Measurements from ENCODE around the gene AUTS2. TPM values are rescaled to one million over a fixed set of nuclear protein-coding genes. Genes with fewer than 3 reads are reported as not detected.

Gene AUTS2
- total RNA-seq, 1 donor from 2014 or later: 26.1 TPM

GRCh38 chr7:70208236-70209063 lies 610.2 kb downstream of the AUTS2 start:
- ATAC-seq (no peak), DNase-seq (ENCODE audit: low spot score) (no peak)

- no peak for DNase-seq (ENCODE audit: low spot score)
Observed at GRCh38 chr7:70210200-70210935, 612.1 kb downstream of the AUTS2 start.

DNA sequence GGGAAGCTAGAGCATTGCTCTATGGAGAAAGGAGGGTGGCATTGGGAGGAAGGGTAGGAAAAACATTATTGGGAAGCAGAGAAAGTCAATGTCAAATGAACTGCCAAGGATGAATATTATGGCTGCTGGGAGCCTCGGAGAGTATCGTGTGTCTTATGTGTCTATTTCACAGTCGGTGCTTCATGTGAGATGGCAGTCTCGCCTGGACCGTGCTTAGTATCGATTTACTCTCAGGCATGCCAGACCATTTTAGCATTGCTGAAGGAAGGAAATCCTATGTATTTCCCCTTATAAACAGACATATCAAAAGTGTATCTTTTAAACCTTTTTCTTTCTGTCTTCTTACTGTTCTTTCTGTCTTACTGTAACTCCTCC lies 612.6 kb downstream of the AUTS2 start:
- ATAC-seq (no peak), DNase-seq (ENCODE audit: low spot score) (no peak)

More at GRCh38 chr7:70210200-70210935, 612.1 kb downstream of the AUTS2 start:
- ATAC-seq: no peak

GRCh38 chr7:70212281-70212680 lies 614.0 kb downstream of the AUTS2 start:
- no peak for ATAC-seq
- DNase-seq (ENCODE audit: low spot score): no peak

- DNase-seq (ENCODE audit: low spot score): no peak
- ATAC-seq: no peak
Observed at GRCh38 chr7:70214071-70214470, 615.8 kb downstream of the AUTS2 start.

DNA sequence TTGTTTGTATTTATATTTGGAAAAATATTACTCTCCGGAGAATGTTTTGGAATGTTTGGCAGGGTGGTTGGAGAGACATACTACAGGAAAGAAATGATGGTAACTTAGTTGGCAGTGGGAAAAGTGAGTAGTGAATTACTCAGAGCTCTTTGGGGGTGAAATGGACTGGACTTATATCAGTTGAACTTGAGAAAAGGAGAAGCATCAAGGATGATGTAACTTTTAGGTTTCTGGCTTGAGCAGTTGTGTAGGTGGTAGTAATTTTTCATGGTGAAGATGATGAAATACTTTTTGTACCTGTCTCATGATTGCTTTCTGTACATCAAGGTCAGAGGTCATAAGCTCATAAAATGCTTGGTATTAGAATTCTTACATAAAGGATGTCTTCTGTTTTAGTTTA lies 617.2 kb downstream of the AUTS2 start:
- ATAC-seq (no peak), DNase-seq (ENCODE audit: low spot score) (no peak)

DNA sequence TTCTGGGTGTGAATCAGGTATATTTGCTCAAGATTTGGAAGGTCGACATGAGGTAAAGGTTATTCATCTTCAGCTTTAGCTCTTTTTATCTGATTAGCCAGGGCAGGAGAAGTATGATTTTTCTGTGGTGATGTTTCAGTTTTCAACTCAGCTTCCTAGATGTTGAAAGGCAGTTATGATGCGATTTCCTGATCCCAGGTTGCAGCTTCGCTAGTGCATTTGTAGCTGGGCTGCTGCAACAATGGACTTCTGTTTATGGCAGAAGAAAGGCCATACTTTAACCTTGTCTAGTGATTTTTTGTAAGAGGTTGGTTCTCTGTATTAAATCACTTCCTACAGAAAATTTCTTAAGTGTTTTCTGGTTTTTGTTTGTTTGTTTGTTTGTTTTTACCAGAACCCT lies 619.3 kb downstream of the AUTS2 start:
- DNase-seq (ENCODE audit: low spot score): no peak
- no peak for ATAC-seq

DNA sequence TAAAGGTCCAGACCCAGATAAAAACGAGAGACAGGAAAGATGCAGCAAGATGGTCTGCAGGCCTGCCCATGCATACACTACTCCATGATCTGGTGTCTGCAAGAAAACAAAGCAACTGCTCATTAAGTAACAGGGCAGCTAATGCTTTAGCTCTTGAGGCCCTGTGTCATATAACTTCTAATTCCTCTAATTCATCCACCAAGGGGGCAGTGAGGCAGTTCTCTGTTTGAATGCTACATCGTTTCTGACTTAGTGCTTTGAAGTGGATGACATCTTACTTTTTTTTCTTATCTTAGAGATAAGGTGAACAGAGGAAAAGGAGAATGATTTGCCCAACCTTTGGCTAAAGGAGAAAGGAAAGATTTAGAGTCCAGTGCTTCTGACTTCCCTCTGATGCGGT lies 619.7 kb downstream of the AUTS2 start:
- ATAC-seq (no peak), DNase-seq (ENCODE audit: low spot score) (no peak)

DNA sequence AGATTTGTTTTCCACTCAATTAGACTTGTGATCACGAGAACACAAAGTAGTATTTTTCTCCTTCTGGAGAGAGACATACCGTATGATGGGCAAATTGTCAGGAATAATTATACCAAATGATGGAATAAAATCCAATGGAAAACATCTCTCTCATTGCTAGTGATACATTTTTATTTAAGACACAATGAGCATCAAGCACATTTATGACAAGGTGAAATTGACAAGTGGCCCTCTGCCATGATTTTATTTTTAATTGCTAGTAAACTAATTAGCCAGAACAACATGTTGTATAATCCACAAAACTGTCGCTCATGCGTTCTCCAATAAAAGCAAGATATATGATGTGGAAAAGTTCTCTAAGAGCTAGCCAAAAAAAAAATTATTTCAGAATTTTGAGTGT lies 620.8 kb downstream of the AUTS2 start:
- DNase-seq (ENCODE audit: low spot score): no peak
- ATAC-seq: no peak

GRCh38 chr7:70229242-70229641 lies 631.0 kb downstream of the AUTS2 start:
- ATAC-seq (no peak), DNase-seq (ENCODE audit: low spot score) (no peak)

DNA sequence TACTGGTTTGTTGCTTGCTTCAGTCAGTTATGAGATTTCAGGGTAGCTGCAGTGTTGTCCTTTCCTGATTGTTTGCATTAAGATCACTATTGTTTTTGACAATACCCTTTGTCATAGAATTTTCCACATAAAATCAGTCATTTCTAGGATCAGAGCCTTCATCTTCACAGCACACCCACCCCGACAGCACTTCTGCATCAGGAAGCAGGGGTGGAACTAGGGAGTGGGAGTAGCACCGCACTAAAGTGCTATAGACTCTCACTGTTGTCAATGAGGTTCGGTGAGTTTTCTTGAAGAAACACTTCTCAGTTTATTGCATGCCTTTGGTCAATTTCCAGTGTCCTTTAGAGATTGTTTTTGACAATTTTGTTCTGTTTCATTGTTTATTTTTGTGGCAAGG lies 632.5 kb downstream of the AUTS2 start:
- no peak for ATAC-seq
- no peak for DNase-seq (ENCODE audit: low spot score)

DNA sequence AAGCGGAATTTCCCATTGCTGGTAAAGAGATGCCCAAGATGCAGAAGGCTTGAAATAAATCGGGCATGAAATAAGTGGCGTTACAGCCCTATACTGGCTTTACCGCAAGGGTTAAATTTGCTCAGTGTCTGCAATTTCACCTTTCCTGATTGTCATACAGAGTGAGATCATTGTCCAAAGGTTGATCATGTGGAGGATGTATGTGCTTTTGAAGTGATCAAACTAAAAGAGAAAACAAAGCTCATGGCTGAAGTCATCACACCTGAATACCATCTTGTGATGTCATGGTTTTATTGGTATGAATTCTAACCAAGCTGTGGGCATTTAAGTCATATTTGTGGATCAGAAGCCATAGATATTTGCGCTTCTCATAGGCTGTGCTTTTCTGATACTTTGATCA lies 635.5 kb downstream of the AUTS2 start:
- no peak for ATAC-seq

GRCh38 chr7:70237256-70237655 lies 639.0 kb downstream of the AUTS2 start:
- no peak for DNase-seq (ENCODE audit: low spot score)

More for the DNA sequence above, 635.5 kb downstream of the AUTS2 start:
- DNase-seq (ENCODE audit: low spot score): no peak

GRCh38 chr7:70237831-70238575 lies 639.7 kb downstream of the AUTS2 start:
- no peak for DNase-seq (ENCODE audit: low spot score)

More at GRCh38 chr7:70237256-70237655, 639.0 kb downstream of the AUTS2 start:
- no peak for ATAC-seq

GRCh38 chr7:70239918-70240317 lies 641.6 kb downstream of the AUTS2 start:
- no peak for ATAC-seq

More at GRCh38 chr7:70237831-70238575, 639.7 kb downstream of the AUTS2 start:
- no peak for ATAC-seq

DNA sequence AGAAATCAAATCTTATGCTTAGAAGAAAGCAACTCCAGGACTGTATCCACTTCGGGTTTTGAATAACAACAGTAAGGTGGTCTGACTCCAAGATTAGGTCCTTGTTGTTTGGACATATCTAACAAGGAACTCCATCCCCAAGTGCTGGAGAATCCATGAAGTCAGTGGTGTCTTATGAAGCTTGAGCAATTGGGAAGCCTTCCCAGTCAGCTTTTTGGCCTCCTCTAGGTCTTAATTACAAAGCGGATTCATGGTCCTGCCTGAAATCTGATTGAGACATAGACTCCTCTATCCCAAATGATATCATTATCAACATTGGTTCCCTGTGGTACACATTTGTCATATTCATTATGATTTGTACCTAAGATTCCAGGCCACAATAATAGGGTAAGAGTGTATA lies 642.6 kb downstream of the AUTS2 start:
- ATAC-seq: no peak

More at GRCh38 chr7:70239918-70240317, 641.6 kb downstream of the AUTS2 start:
- DNase-seq (ENCODE audit: low spot score): no peak

GRCh38 chr7:70241536-70242175 lies 643.4 kb downstream of the AUTS2 start:
- ATAC-seq (no peak), DNase-seq (ENCODE audit: low spot score) (no peak)

More for the DNA sequence above, 642.6 kb downstream of the AUTS2 start:
- DNase-seq (ENCODE audit: low spot score): no peak

DNA sequence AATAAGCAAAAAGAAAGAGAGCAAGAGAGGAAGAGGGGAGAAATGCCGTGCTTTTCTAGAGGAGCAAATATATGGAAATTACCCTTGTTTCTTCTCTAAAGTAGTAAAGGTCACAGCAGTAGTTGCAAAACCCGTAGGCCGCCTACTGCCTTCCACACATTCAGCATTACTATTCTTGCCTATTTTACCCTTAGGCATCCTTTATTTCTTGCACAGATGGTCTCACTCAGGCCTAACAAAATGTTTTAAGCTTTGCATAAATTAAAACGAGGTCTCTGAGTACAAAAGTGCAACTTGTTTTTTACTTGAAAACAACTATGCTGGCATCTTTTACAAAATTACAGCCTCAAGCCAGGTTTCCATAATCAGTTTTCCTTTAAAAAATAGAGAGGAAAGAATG lies 644.6 kb downstream of the AUTS2 start:
- ATAC-seq: no peak
- DNase-seq (ENCODE audit: low spot score): no peak

DNA sequence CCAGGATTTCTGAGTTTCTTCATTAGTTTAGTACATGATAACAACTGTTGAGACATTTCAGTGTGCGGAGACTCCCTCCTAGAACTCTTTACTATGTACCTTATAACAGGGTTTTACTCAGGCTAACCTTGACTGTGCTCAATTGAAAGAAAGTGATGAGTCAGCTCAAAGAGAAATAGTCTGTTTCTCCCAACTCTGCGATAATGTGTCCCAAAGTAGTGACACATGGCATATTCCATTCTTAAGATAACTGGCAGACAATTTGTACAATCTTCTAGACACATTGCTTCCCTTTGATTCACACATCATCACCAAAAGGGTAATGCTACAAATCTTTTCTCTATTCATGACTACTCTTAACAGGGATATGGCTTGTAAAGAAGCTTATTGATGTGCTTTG lies 645.2 kb downstream of the AUTS2 start:
- ATAC-seq: no peak
- DNase-seq (ENCODE audit: low spot score): no peak

GRCh38 chr7:70257921-70258320 lies 659.6 kb downstream of the AUTS2 start:
- ATAC-seq (no peak), DNase-seq (ENCODE audit: low spot score) (no peak)

GRCh38 chr7:70259502-70259901 lies 661.2 kb downstream of the AUTS2 start:
- ATAC-seq: no peak
- no peak for DNase-seq (ENCODE audit: low spot score)
